Neural cell (in vitro differentiated cells): Measurements from ENCODE around the gene PRODH. TPM values are rescaled to one million over a fixed set of nuclear protein-coding genes. Genes with fewer than 3 reads are reported as not detected.
"Not testable (repeated sequence)": the region's sequence is repeated elsewhere in the genome, so short reads cannot be mapped to it uniquely, and the experiment has no call there.

Source experiments
- H2AFZ ChIP-seq: fragments of 200-600, 300-800 bp; sonication (generic), shearing (Covaris generic); 2 replicates; pipeline ENCODE4 v1.6.0; 2014; ENCODE audit warnings: low read depth, mild to moderate bottlenecking, antibody characterized with exemption, low read length, moderate library complexity
- H3F3A ChIP-seq: fragments of 200-600 bp; shearing (Covaris generic); 2 replicates; pipeline ENCODE4 v1.6.1; 2016; ENCODE audit warnings: mild to moderate bottlenecking, moderate library complexity, mixed read lengths, antibody characterized with exemption, low read length; ENCODE audit not compliant: insufficient read depth, poor library complexity, severe bottlenecking
- H3K27ac ChIP-seq: fragments of 200-600, 300-800 bp; sonication (generic), shearing (Covaris generic); 2 replicates; pipeline ENCODE4 v1.5.1; 2014; ENCODE audit warnings: mild to moderate bottlenecking, low read length, moderate library complexity
- H3K27me3 ChIP-seq: fragments of 300-800, 200-600 bp; sonication (generic), shearing (Covaris generic); 2 replicates; pipeline ENCODE4 v1.6.0; 2014; ENCODE audit warnings: mild to moderate bottlenecking, low read depth, low read length, moderate library complexity; ENCODE audit not compliant: insufficient read depth
- H3K36me3 ChIP-seq: fragments of 300-800, 200-600 bp; sonication (generic), shearing (Covaris generic); 2 replicates; pipeline ENCODE4 v1.5.1; 2014; ENCODE audit warnings: mild to moderate bottlenecking, antibody characterized with exemption, low read length, moderate library complexity; ENCODE audit not compliant: insufficient read depth
- H3K4me2 ChIP-seq: fragments of 300-800, 200-600 bp; sonication (generic), shearing (Covaris generic); 2 replicates; pipeline ENCODE4 v1.6.0; 2014; ENCODE audit warnings: mild to moderate bottlenecking, low read length
- H3K4me3 ChIP-seq: fragments of 300-800, 200-600 bp; sonication (generic), shearing (Covaris generic); 2 replicates; pipeline ENCODE4 v1.5.1; 2014; ENCODE audit warnings: mild to moderate bottlenecking, low read length, moderate library complexity
- H3K79me2 ChIP-seq: fragments of 200-600 bp; shearing (Covaris generic); replicated peaks from 2 replicates; pipeline ENCODE4 v1.6.0; 2014; ENCODE audit warnings: mild to moderate bottlenecking, low read length, moderate library complexity; ENCODE audit not compliant: insufficient read depth
- H3K9ac ChIP-seq: fragments of 300-800, 200-600 bp; sonication (generic), shearing (Covaris generic); 2 replicates; pipeline ENCODE4 v1.6.1; 2016; ENCODE audit warnings: mild to moderate bottlenecking, low read length, mixed read lengths
- H3K9me2 ChIP-seq: fragments of 200-600 bp; shearing (Covaris generic); 2 replicates; pipeline ENCODE4 v1.6.1; 2016; ENCODE audit warnings: mild to moderate bottlenecking, low read length, mixed read lengths; ENCODE audit not compliant: insufficient read depth
- H3K9me3 ChIP-seq: fragments of 200-600, 300-800 bp; sonication (generic), shearing (Covaris generic); 2 replicates; pipeline ENCODE4 v1.6.1; 2016; ENCODE audit warnings: mild to moderate bottlenecking, mixed run types, low read length, moderate library complexity, mixed read lengths
- H4K20me1 ChIP-seq: fragments of 200-600 bp; shearing (Covaris generic); 2 replicates; pipeline ENCODE4 v1.6.1; 2016; ENCODE audit warnings: mild to moderate bottlenecking, mixed run types; ENCODE audit not compliant: insufficient read depth
- CTCF ChIP-seq: fragments of 450-650 bp; IDR thresholded peaks from 2 replicates; pipeline ENCODE4 v1.5.1; 2014; ENCODE audit warnings: antibody characterized with exemption, mild to moderate bottlenecking, moderate library complexity; ENCODE audit not compliant: poor library complexity, severe bottlenecking
- EP300 ChIP-seq: fragments of 450-650 bp; conservative IDR thresholded peaks from 2 replicates; pipeline ENCODE4 v1.6.1; 2014; ENCODE audit warnings: antibody characterized with exemption, mild to moderate bottlenecking, moderate library complexity; ENCODE audit not compliant: poor library complexity, severe bottlenecking
- EZH2 ChIP-seq: fragments of 200-600, 300-800 bp; shearing (Covaris generic), sonication (generic); IDR thresholded peaks from 2 replicates; pipeline ENCODE4 v1.6.1; 2014; ENCODE audit warnings: antibody characterized with exemption, low read length, borderline replicate concordance, mild to moderate bottlenecking; ENCODE audit not compliant: insufficient read depth, poor library complexity, severe bottlenecking
- MXI1 ChIP-seq: fragments of 450-650 bp; conservative IDR thresholded peaks from 2 replicates; pipeline ENCODE4 v1.6.1; 2014; ENCODE audit warnings: antibody characterized with exemption, mild to moderate bottlenecking; ENCODE audit not compliant: poor library complexity, severe bottlenecking
- POLR2AphosphoS5 ChIP-seq: IDR thresholded peaks from 2 replicates; pipeline ENCODE4 v1.6.1; 2012
- RAD21 ChIP-seq: fragments of 450-650 bp; conservative IDR thresholded peaks from 2 replicates; pipeline ENCODE4 v1.6.1; 2014; ENCODE audit warnings: antibody characterized with exemption, mild to moderate bottlenecking, moderate library complexity
- REST ChIP-seq: IDR thresholded peaks from 2 replicates; pipeline ENCODE4 v1.6.1; 2012; ENCODE audit warnings: borderline replicate concordance
- SMC3 ChIP-seq: fragments of 450-650 bp; conservative IDR thresholded peaks from 2 replicates; pipeline ENCODE4 v1.6.1; 2014; ENCODE audit warnings: antibody characterized with exemption, mild to moderate bottlenecking, moderate library complexity; ENCODE audit not compliant: poor library complexity
- polyA plus RNA-seq: library from polyadenylated mRNA; depleted of rRNA; stranded (reverse); fragments of >200 nt; gene quantifications from 2 replicates; pipeline ENCODE4 v1.2.3, GENCODE V29; 2014

PRODH gene
- polyA plus RNA-seq, 1 donor from 2014 or later, result 0.31 TPM

GRCh38 chr22:18966748-18967147 lies 30.7 kb upstream of the PRODH start:
- H3K9ac ChIP-seq, result no peak overlapping the region
- no peaks in the 10 kb centered on the region for H3K36me3 ChIP-seq
- no peak overlapping the region for H3K4me3 ChIP-seq
- no peaks in the 10 kb centered on the region for H3K9me2 ChIP-seq
- no peak overlapping the region for H3K4me2 ChIP-seq
- no peaks in the 10 kb centered on the region for H3K9me3 ChIP-seq
- no peak overlapping the region for H2AFZ ChIP-seq
- H3K27me3 ChIP-seq, result no peaks in the 10 kb centered on the region
- no peaks in the 10 kb centered on the region for H4K20me1 ChIP-seq
- no peak overlapping the region for H3K27ac ChIP-seq
- no peaks in the 10 kb centered on the region for H3F3A ChIP-seq
- H3K79me2 ChIP-seq, result peaks cover 5% of the 10 kb centered on the region
- TF ChIP-seq POLR2AphosphoS5, result no peak
- TF ChIP-seq MXI1, result no peak
- TF ChIP-seq CTCF, result no peak
- TF ChIP-seq RAD21, result no peak
- TF ChIP-seq EP300, result no peak

GRCh38 chr22:18965526-18966421 lies 29.7 kb upstream of the PRODH start:
- Histone ChIP-seq H4K20me1 (no peaks in the 10 kb centered on the region), H3F3A (no peaks in the 10 kb centered on the region), H3K27ac (no peak overlapping the region), H3K79me2 (no peaks in the 10 kb centered on the region), H3K9me2 (no peaks in the 10 kb centered on the region), H3K4me2 (no peak overlapping the region), H3K4me3 (no peak overlapping the region), H3K9me3 (no peaks in the 10 kb centered on the region), H3K36me3 (no peaks in the 10 kb centered on the region), H2AFZ (no peak overlapping the region), H3K27me3 (no peaks in the 10 kb centered on the region), H3K9ac (no peak overlapping the region)
- no peak for TF ChIP-seq RAD21
- TF ChIP-seq EP300, result no peak
- no peak for TF ChIP-seq MXI1
- TF ChIP-seq SMC3, result no peak
- no peak for TF ChIP-seq REST
- no peak for TF ChIP-seq EZH2

GRCh38 chr22:18964501-18965265 lies 28.6 kb upstream of the PRODH start:
- H3K9ac ChIP-seq, H3K79me2 ChIP-seq, H3K4me3 ChIP-seq, H2AFZ ChIP-seq, H3K27ac ChIP-seq, H3K9me2 ChIP-seq, H4K20me1 ChIP-seq, H3K9me3 ChIP-seq, H3K27me3 ChIP-seq, H3F3A ChIP-seq, H3K36me3 ChIP-seq, H3K4me2 ChIP-seq: not testable (repeated sequence)

GRCh38 chr22:18964051-18964450 lies 28.0 kb upstream of the PRODH start:
- H2AFZ ChIP-seq, H3F3A ChIP-seq, H3K27ac ChIP-seq, H3K9me2 ChIP-seq, H3K4me2 ChIP-seq, H3K9ac ChIP-seq, H3K27me3 ChIP-seq, H3K36me3 ChIP-seq, H4K20me1 ChIP-seq, H3K9me3 ChIP-seq, H3K79me2 ChIP-seq, H3K4me3 ChIP-seq: not testable (repeated sequence)
